SK-N-MC (cell line): Measurements from ENCODE around the gene S100A9.

Experiments
- EZH2 ChIP-seq: fragments of 200-600 bp; sonication (generic); IDR thresholded peaks from one replicate; pipeline ENCODE4 v1.6.1; 2017; ENCODE audit warnings: antibody characterized with exemption
- POLR2AphosphoS5 ChIP-seq: IDR thresholded peaks from 2 replicates; pipeline ENCODE4 v1.6.1; 2012; ENCODE audit warnings: mild to moderate bottlenecking, low read depth, low read length, borderline replicate concordance

DNA sequence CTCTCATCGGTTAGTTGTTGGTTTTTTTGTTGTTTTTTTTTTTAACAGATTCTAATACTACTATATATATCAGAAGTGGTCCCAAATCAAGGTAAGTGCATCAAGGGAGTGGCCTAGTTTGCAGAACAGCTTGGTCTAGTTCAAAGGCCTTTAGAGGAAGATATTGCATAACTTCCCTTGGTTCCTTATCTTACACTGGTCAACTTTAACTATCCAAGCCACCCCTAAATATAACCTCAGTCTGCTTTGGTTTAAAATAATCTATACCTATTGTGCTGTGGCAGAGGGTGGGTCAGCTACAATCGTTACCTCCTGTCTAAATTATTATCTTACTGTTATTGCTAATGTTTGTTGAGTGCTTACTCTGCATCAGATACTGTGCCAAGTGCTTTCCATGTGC lies 10.8 kb downstream of the S100A9 start:
- TF ChIP-seq EZH2 = no peak
- TF ChIP-seq POLR2AphosphoS5 = no peak
